Breast epithelium (tissue), 4 donors: ENCODE results near the gene TSNAX. TPM values are rescaled to one million over a fixed set of nuclear protein-coding genes. Genes with fewer than 3 reads are reported as not detected.
A peak's percentile ranks its signal among the peaks of the same experiment; 100 is the strongest.

Source experiments
- DNase-seq, 2 donors: peaks; one replicate each; pipeline ENCODE4 v3.0.0-alpha.2; 2019; ENCODE audit warnings: low spot score in 2 of 2
- H3K27ac ChIP-seq, 2 donors: fragments of 200-600 bp; sonication (generic) in 1 of 2; one replicate each; pipeline ENCODE4 v1.5.1; 2016 to 2019; ENCODE audit warnings: mild to moderate bottlenecking in 1 of 2
- H3K27me3 ChIP-seq, 2 donors: fragments of 200-600 bp; sonication (generic) in 1 of 2; one replicate each; pipeline versions ENCODE4 v1.5.1 to v1.6.0; 2017 to 2019; ENCODE audit warnings: control low read depth in 1 of 2, mild to moderate bottlenecking in 1 of 2
- H3K36me3 ChIP-seq: fragments of 200-600 bp; one replicate; pipeline ENCODE4 v1.5.1; 2019
- H3K4me1 ChIP-seq, 2 donors: fragments of 200-600 bp; sonication (generic); one replicate each; pipeline ENCODE4 v1.5.1; 2016 to 2019; ENCODE audit warnings: control low read depth in 1 of 2
- H3K4me3 ChIP-seq, 3 donors: fragments of 200-600 bp; sonication (generic); 1 replicate in 2 of 3; 2 replicates in 1 of 3; pipeline ENCODE4 v1.5.1; 2016 to 2019; ENCODE audit warnings: mild to moderate bottlenecking in 3 of 3, moderate library complexity in 2 of 3
- H3K9me3 ChIP-seq, 2 donors: fragments of 200-600 bp; sonication (generic) in 1 of 2; one replicate each; pipeline ENCODE4 v1.5.1; 2016 to 2019; ENCODE audit warnings: control low read depth in 1 of 2
- CTCF ChIP-seq, 3 donors: fragments of 450-650 bp; IDR thresholded peaks; one replicate each; pipeline ENCODE4 v1.5.1; 2016 to 2017; ENCODE audit warnings: antibody characterized with exemption in 3 of 3, mild to moderate bottlenecking in 3 of 3, moderate library complexity in 3 of 3
- POLR2A ChIP-seq: fragments of 450-650 bp; IDR thresholded peaks from one replicate; pipeline ENCODE4 v1.6.1; 2016; ENCODE audit warnings: antibody characterized with exemption, mild to moderate bottlenecking, moderate library complexity
- POLR2AphosphoS5 ChIP-seq, 3 donors: sonication (generic); formaldehyde crosslinking; IDR thresholded peaks; one replicate each; pipeline ENCODE4 v1.6.1; 2017; ENCODE audit warnings: antibody characterized with exemption in 3 of 3
- intact Hi-C: fragments of 100-400 bp; cut with DNase I; formaldehyde crosslinking; loops from one replicate; pipeline ENCODE4 v1.15.1; 2023; ENCODE audit warnings: low total_unique reads
- total RNA-seq, 3 donors: library from RNA; depleted of rRNA; stranded (reverse); fragments of >200 nt; gene quantifications; one replicate each; pipeline ENCODE4 v1.1.0, GENCODE V29; 2016

Gene TSNAX
- total RNA-seq, 3 donors from 2014 or later = 26.9 to 35.6 (median 28.2) TPM

DNA sequence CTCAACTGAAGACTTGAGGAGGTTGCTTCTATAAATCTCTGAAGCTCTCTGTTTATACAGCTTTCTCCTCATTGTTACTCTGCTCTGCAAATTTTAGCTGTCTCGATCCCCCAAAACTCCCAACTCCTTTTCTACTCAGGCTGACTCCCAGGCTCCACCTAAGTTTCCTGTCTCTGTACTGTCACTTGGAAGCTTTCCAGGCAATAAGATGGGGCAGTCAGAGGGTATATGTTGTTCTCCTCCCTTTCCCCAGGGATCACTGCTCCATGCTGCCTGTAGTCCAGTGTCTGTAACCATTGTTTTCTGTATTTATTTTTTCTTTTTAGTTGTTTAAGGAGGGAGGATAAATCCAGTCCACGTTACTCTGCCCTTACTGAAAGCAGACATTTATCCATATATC lies 13.4 kb downstream of the TSNAX start:
- TF ChIP-seq POLR2A (no peak), POLR2AphosphoS5 (IDR thresholded peaks at IDR 0.05) (no peak), CTCF (IDR thresholded peaks at IDR 0.05) (no peak)
- H3K27ac ChIP-seq = no peak overlapping the region

GRCh38 chr1:231544943-231545592 lies 16.6 kb downstream of the TSNAX start:
- intact Hi-C loops = no loop called here
- DNase-seq = no peak
- no peak for TF ChIP-seq CTCF (IDR thresholded peaks at IDR 0.05)
- TF ChIP-seq POLR2AphosphoS5 (IDR thresholded peaks at IDR 0.05) = no peak
- TF ChIP-seq POLR2A = no peak
- no peak overlapping the region for H3K4me3 ChIP-seq
- H3K36me3 ChIP-seq = no peaks in the 10 kb centered on the region
- H3K27me3 ChIP-seq = no peaks in the 10 kb centered on the region
- peak overlapping the region in 1 of 2 donors; percentile 42 for H3K27ac ChIP-seq
- H3K4me1 ChIP-seq = no peaks in the 10 kb centered on the region
- H3K9me3 ChIP-seq = no peaks in the 10 kb centered on the region

More for the DNA sequence above, 13.4 kb downstream of the TSNAX start:
- Histone ChIP-seq H3K36me3 (no peaks in the 10 kb centered on the region), H3K4me3 (no peak overlapping the region), H3K27me3 (no peaks in the 10 kb centered on the region), H3K4me1 (no peaks in the 10 kb centered on the region), H3K9me3 (no peaks in the 10 kb centered on the region)
- intact Hi-C loops = no loop called here
- DNase-seq = no peak

DNA sequence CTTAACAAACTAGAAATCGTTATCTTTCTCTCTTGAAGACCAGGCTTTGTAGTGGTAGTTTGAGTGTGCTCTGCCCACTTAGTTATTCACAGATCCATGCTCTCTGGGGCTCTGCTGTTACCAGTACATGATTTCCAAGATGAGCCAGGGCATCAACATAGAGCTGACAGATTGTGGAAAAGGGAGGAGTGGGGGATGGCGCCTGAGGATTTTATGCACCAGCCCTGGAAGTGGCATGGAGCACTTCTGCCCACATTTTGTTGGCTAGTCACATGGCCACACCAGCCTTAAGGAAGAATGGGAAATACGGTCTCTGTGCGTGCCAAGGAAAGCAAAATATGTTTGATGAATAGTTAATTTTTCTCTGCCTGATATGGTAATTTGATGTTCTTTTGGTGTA lies 18.2 kb downstream of the TSNAX start:
- no peaks in the 10 kb centered on the region for H3K36me3 ChIP-seq
- intact Hi-C loops = no loop called here
- no peak for DNase-seq
- H3K9me3 ChIP-seq = no peaks in the 10 kb centered on the region
- H3K4me3 ChIP-seq = no peak overlapping the region
- no peaks in the 10 kb centered on the region for H3K27me3 ChIP-seq
- H3K27ac ChIP-seq = no peak overlapping the region
- H3K4me1 ChIP-seq = no peaks in the 10 kb centered on the region
- TF ChIP-seq POLR2A = no peak
- no peak for TF ChIP-seq CTCF (IDR thresholded peaks at IDR 0.05)
- TF ChIP-seq POLR2AphosphoS5 (IDR thresholded peaks at IDR 0.05) = no peak

DNA sequence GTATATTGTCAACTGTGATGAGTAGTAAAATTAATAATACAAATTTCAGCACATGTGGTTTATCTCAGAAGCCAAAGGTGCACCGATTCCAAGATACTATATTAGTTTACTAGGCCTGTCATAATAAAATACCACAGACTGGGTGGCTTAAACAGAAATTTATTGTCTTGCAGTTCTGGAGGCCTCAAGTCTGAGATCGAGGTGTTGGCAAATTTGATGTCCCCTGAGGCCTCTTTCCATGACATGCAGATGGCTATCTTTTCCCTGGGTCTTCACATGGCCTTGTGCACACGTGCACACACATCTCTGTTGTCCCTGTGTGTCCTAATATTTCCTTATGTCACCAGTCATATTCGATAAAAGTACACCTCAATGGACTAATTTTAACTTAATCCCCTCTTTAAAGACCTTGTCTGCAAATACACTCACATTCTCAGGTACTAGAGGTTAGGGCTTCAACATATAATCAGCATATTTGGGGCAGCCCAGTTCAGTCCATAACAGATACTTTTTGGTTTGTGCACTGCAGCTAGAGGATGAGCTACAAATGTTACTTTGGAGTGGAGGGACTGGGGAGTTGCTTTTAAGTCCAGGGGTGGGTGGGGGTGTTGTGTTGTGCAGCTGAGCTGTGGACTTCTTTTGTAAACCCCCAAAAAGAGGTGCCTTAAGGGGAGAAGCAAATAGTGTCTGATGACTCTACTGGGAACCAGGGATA lies 21.4 kb downstream of the TSNAX start:
- TF ChIP-seq POLR2AphosphoS5 (IDR thresholded peaks at IDR 0.05) = no peak
- no peak for TF ChIP-seq CTCF (IDR thresholded peaks at IDR 0.05)
- no peak for TF ChIP-seq POLR2A
- Histone ChIP-seq H3K4me1 (no peaks in the 10 kb centered on the region), H3K36me3 (no peaks in the 10 kb centered on the region), H3K27me3 (no peaks in the 10 kb centered on the region), H3K27ac (no peak overlapping the region), H3K4me3 (no peak overlapping the region), H3K9me3 (no peaks in the 10 kb centered on the region)
- no peak for DNase-seq
- intact Hi-C loops = no loop called here

DNA sequence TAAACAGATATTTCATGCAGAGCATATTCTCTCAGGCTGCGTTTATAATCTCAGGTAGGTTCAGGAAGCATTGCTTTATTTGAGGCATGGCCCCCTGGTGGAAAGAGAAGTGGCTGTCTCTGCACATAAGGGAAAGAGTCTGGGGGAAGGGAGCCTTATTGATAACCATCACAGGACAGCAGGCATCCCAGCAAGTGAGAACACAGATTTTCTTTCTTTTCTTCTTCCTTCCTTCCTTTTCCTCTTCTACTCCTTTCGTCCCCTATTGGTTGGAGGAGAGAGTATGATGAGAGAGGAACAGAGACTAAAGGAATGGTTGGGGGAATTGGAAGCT lies 21.9 kb downstream of the TSNAX start:
- Histone ChIP-seq H3K4me3 (no peak overlapping the region), H3K9me3 (no peaks in the 10 kb centered on the region), H3K4me1 (no peaks in the 10 kb centered on the region), H3K36me3 (no peaks in the 10 kb centered on the region), H3K27me3 (no peaks in the 10 kb centered on the region), H3K27ac (no peak overlapping the region)
- TF ChIP-seq CTCF (IDR thresholded peaks at IDR 0.05) (peak in 1 of 3 donors; percentile 14), POLR2A (no peak)
- intact Hi-C loops = no loop called here
- DNase-seq = no peak
